AG09309 (cell line): ENCODE data around the gene MGME1.

ENCODE experiments used
- DNase-seq: peaks from one replicate; pipeline ENCODE4 v3.0.0-alpha.2; 2010; ENCODE audit warnings: low read depth
- H3K4me3 ChIP-seq: 2 replicates; pipeline ENCODE4 v1.5.1; 2011; ENCODE audit warnings: mild to moderate bottlenecking, low read depth, low read length, moderate library complexity; ENCODE audit not compliant: control insufficient read depth
- TF ChIP-seq, protein P1 (sequence below): IDR thresholded peaks from 2 replicates; pipeline ENCODE4 v1.5.1; 2011; ENCODE audit warnings: mild to moderate bottlenecking, low read depth, low read length, inconsistent platforms; ENCODE audit not compliant: insufficient read depth, control insufficient read depth; ENCODE audit errors: missing control alignments

Gene MGME1

DNA sequence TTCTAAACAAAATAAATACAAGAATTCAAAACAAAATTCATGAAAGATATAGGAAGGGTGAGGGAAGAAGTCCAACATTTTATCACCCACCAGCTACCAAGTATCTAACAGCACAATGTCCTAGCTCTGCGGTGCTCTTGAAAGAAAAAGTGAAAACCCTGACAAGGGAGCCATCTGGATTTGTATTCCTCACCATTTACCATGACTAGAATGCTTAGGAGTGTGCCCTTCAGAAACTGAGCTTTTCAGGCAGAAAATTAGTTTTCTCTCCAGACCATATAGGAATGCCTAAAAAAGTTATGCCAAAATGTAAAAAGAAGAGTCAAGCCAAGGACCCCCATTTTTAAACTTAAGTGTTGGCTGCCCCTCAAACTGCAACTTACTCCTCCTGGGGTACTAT lies 4.7 kb upstream of the MGME1 start:
- TF ChIP-seq, protein P1, sequence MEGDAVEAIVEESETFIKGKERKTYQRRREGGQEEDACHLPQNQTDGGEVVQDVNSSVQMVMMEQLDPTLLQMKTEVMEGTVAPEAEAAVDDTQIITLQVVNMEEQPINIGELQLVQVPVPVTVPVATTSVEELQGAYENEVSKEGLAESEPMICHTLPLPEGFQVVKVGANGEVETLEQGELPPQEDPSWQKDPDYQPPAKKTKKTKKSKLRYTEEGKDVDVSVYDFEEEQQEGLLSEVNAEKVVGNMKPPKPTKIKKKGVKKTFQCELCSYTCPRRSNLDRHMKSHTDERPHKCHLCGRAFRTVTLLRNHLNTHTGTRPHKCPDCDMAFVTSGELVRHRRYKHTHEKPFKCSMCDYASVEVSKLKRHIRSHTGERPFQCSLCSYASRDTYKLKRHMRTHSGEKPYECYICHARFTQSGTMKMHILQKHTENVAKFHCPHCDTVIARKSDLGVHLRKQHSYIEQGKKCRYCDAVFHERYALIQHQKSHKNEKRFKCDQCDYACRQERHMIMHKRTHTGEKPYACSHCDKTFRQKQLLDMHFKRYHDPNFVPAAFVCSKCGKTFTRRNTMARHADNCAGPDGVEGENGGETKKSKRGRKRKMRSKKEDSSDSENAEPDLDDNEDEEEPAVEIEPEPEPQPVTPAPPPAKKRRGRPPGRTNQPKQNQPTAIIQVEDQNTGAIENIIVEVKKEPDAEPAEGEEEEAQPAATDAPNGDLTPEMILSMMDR, result no peak
- DNase-seq, result no peak
- no peak overlapping the region for H3K4me3 ChIP-seq

DNA sequence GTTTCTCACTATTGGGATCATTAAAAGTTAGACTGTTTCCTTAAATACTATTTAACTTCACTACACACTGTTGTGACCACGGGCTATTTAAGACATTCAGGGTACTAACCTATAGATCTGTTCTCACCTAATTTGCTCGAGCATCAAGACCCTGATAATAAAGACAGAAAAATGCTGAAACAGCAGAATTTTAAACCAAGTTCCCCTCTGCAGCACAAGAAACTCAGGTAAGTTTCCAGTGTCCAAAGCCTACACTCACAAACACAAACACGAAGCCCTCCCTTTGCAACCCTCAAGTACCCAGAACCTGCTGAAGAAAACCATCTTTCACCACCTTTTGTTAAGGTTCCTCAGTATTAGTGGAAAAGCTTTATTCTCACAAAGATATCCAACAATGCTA lies 4.2 kb upstream of the MGME1 start:
- TF ChIP-seq, protein P1, result no peak
- H3K4me3 ChIP-seq, result no peak overlapping the region
- no peak for DNase-seq

DNA sequence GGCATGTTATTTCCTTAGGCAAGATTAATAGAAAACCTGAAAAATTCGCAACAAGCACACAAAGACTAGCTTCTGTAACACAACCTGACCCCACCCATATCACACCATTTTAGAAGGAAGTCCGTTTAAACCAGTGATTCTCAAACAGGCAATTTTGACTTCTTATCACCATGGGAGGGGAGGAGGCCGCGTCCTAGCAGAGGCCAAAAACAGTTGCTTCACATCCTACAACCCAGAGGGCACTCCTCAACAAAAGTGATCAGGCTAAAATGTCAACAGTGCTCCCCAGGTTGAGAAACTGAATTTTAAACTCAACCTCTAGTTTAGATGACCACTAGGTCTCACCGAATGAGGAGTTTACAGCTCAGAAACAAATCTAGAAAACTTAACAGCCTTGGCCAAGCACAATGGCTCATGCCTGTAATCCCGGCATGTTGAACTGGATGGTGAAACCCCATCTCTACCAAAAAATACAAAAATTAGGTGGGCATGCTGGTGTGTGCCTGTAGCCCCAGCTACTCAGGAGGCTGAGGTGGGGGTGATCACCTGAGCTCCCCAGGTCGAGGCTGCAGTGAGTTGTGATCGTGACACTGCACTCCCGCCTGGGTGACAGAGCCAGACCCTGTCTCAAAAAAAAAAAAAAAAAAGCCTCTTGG lies 3.6 kb upstream of the MGME1 start:
- DNase-seq, result no peak
- TF ChIP-seq, protein P1, result no peak
- no peak overlapping the region for H3K4me3 ChIP-seq

DNA sequence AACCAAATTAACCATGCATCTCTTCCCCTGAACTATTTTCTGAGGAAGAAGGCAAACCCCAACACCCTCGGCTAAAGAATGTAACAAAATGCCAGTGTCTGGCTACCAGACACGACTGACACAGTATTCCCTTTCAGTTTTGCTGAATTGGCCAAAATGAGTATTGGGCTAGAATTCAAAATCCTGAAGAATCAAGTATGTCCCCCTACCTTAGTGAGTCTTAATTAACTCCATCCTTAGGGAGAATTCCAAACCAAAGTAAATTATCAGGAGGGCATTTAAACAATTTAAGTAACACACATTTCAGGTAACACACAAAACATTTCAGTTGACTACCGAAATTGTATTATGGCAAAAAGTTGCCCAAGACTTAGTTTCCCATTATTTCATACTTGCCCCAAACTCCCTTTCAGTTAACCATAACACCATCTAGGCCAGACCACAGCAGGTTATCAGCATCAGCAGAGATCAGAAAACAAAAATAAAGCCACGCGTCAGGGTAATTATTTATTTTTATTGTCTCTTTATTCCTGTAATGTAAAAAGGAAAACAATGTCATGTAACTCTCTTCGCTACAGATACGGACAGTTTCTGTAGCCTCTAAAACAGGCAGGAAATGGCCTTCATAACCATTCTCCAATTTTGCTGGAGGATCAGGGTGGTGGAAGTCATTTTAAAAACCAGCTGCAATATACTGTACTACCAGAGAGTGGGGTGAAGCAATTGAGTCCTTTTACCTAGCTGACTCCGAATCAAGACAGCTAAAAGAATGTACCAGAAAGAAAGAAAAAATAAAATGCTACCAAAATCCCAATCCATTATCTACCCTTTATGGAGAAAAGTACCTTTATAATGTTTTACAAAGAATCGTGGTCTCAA lies 2.1 kb upstream of the MGME1 start:
- DNase-seq, result no peak
- TF ChIP-seq, protein P1, result no peak
- H3K4me3 ChIP-seq, result peak overlapping the region; percentile 92

DNA sequence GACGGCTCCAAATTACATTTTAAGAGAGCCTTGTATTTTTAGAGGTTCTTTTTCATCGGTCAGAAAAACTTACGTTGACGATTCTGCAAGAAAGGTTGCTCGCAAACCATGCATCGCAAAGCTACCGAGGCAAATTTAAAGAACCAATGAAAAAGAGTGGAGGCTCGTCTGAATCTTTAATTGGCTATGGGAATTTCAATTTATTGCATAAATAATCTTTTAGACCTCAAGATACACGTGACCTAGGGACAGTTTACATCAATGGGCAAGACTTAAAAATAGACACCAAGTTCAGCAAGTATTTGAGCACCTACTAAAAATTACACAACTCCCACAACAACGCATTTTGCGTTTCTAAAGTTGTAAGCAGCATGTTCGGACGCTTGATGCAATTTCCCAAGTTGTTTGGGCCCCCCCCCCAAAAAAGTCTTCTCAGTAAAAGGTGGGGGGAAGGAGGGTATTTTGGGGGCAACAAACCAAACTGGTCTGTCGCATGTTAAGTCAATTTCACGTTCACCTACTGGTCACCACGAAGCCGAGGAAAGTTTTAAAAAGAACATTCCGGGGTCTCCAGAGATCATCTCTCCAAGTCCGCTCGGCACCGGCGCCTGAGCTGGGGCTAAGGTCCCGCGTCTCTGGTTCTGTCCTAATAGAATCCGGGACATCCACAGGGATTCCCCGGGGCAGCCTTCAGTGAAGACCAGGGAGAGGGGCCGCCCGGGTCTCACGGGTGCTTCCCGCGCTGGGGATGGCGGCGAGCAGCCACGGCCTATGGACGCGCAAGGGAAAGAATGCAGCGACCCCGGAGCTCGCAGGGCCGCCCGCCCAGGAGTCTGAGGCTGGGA lies 1.1 kb upstream of the MGME1 start:
- no peak for DNase-seq
- H3K4me3 ChIP-seq, result peak overlapping the region; percentile 92
- TF ChIP-seq, protein P1, result no peak

DNA sequence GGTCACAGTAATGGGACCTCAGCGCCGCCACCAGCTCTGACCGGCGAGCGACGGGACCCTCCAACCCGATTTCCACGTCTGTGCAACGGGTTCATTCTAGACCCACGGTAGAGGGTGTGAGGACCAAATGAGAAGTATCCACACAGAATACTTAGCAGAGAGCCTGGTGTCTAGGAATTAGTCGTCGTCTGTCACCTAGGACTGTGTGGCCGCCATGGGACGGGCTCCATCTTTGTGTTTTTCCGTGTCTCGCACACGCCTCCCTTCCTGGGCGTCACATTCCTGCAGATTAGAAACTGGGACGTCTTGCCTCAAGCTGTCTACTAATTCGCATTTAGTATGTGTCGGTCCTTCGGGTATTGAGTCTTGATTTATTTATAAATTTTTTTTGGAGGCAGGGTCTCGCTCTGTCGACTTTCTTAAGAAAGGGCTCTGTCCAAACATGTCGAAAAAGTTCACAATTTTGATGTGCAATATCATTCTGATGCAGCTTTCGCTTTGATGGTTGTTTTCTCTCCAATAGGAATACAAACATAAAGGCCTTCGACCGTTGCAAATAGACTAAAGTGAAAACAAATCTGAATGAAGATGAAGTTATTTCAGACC lies 563 bp downstream of the MGME1 start:
- H3K4me3 ChIP-seq, result peak overlapping the region; percentile 92
- TF ChIP-seq, protein P1, result no peak
- no peak for DNase-seq
